ENCODE data around the gene FN3KRP. TPM values are rescaled to one million over a fixed set of nuclear protein-coding genes. Genes with fewer than 3 reads are reported as not detected.

Gene FN3KRP
- total and polyA plus RNA-seq, 2 of the 13 experiments (the other 11 are each of a cell fraction or from before 2014, with no cell fraction given): 22.4 to 28.2 TPM

DNA sequence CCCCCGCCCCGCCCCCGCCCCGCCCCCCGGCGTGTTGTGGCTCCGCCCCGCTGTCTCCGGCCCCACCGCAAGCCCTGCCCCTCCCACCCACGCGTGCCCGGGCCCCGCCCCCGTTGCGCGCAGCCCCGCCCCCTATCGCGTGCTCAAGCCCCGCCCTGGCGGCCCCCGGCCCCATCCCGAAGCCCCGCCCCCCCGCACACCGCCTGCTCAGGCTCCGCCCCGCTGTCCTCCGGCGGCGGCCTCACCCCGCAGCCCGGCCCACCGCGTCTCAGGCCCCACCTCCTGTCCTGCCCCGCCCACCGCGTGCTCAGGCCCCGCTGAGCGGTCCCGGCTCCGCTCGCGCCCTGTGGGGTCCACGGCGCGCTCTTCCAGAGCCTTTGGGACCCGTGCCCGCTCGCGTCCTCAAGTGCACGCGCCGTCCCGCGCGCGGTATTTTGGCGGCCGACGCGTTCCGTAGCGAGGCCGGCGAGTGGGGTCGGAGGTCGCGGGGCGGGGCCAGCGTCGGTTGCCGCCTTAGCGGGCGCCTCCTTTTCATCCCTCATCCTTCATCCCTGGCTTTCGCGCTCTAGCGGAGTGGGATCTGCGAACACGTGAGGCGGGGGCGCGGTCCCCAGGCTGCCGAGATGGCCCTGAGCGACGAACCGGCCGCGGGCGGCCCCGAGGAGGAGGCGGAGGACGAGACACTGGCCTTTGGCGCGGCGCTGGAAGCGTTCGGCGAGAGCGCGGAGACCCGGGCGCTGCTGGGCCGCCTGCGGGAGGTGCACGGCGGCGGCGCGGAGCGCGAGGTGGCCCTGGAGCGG lies 35.3 kb downstream of the FN3KRP start, which contains the start of gene TBCD (continued):
- peak; percentile 79 for TF ChIP-seq FOXA3 (CRISPR knock-in tag; IDR thresholded peaks at IDR 0.05)
- peak; percentile 68; the same call in 1 of the 2 replicates for TF ChIP-seq SP5 (CRISPR knock-in tag; IDR thresholded peaks at IDR 0.05; ENCODE audit: borderline replicate concordance, low read depth)
- TF ChIP-seq, protein P1, sequence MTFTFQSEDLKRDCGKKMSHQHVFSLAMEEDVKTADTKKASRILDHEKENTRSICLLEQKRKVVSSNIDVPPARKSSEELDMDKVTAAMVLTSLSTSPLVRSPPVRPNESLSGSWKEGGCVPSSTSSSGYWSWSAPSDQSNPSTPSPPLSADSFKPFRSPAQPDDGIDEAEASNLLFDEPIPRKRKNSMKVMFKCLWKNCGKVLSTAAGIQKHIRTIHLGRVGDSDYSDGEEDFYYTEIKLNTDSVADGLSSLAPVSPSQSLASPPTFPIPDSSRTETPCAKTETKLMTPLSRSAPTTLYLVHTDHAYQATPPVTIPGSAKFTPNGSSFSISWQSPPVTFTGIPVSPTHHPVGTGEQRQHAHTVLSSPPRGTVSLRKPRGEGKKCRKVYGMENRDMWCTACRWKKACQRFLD (CRISPR knock-in tag; IDR thresholded peaks at IDR 0.05; ENCODE audit: borderline replicate concordance): peak; percentile 86
- TF ChIP-seq KAT8 (CRISPR knock-in tag; IDR thresholded peaks at IDR 0.05): peak; percentile 92
- TF ChIP-seq, protein P2, sequence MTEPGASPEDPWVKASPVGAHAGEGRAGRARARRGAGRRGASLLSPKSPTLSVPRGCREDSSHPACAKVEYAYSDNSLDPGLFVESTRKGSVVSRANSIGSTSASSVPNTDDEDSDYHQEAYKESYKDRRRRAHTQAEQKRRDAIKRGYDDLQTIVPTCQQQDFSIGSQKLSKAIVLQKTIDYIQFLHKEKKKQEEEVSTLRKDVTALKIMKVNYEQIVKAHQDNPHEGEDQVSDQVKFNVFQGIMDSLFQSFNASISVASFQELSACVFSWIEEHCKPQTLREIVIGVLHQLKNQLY (CRISPR knock-in tag; IDR thresholded peaks at IDR 0.05): peak; percentile 56; the same call in 1 of the 2 replicates
- TF ChIP-seq, protein P3, sequence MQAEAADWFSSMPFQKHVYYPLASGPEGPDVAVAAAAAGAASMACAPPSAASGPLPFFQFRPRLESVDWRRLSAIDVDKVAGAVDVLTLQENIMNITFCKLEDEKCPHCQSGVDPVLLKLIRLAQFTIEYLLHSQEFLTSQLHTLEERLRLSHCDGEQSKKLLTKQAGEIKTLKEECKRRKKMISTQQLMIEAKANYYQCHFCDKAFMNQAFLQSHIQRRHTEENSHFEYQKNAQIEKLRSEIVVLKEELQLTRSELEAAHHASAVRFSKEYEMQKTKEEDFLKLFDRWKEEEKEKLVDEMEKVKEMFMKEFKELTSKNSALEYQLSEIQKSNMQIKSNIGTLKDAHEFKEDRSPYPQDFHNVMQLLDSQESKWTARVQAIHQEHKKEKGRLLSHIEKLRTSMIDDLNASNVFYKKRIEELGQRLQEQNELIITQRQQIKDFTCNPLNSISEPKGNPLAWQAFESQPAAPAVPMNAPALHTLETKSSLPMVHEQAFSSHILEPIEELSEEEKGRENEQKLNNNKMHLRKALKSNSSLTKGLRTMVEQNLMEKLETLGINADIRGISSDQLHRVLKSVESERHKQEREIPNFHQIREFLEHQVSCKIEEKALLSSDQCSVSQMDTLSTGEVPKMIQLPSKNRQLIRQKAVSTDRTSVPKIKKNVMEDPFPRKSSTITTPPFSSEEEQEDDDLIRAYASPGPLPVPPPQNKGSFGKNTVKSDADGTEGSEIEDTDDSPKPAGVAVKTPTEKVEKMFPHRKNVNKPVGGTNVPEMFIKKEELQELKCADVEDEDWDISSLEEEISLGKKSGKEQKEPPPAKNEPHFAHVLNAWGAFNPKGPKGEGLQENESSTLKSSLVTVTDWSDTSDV (CRISPR knock-in tag; IDR thresholded peaks at IDR 0.05): no peak; the same call in 1 of the 2 replicates
- TF ChIP-seq FOSL1 (CRISPR knock-in tag; IDR thresholded peaks at IDR 0.05; ENCODE audit: borderline replicate concordance): 0 out of 2 replicates have a peak, but pooled peaks have one; percentile 35
- no peak for TF ChIP-seq ZNF530 (CRISPR knock-in tag; IDR thresholded peaks at IDR 0.05; ENCODE audit: low read depth)
- TF ChIP-seq, protein P4, sequence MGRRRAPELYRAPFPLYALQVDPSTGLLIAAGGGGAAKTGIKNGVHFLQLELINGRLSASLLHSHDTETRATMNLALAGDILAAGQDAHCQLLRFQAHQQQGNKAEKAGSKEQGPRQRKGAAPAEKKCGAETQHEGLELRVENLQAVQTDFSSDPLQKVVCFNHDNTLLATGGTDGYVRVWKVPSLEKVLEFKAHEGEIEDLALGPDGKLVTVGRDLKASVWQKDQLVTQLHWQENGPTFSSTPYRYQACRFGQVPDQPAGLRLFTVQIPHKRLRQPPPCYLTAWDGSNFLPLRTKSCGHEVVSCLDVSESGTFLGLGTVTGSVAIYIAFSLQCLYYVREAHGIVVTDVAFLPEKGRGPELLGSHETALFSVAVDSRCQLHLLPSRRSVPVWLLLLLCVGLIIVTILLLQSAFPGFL (CRISPR knock-in tag; IDR thresholded peaks at IDR 0.05): no peak
- peak; percentile 84; the same call in 1 of the 2 replicates for TF ChIP-seq KDM5B (CRISPR knock-in tag; IDR thresholded peaks at IDR 0.05; ENCODE audit: borderline replicate concordance)
- TF ChIP-seq TCF12 (IDR thresholded peaks at IDR 0.05): no peak
- no peak for TF ChIP-seq TCF12 (CRISPR knock-in tag; IDR thresholded peaks at IDR 0.05)
- TF ChIP-seq ZNF430 (CRISPR knock-in tag; IDR thresholded peaks at IDR 0.05): peak; percentile 98
- TF ChIP-seq, protein P5, sequence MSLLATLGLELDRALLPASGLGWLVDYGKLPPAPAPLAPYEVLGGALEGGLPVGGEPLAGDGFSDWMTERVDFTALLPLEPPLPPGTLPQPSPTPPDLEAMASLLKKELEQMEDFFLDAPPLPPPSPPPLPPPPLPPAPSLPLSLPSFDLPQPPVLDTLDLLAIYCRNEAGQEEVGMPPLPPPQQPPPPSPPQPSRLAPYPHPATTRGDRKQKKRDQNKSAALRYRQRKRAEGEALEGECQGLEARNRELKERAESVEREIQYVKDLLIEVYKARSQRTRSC (CRISPR knock-in tag; IDR thresholded peaks at IDR 0.05; ENCODE audit: low read depth): peak; percentile 79
- no peak; the same call in 1 of the 2 replicates for TF ChIP-seq ZFP37 (CRISPR knock-in tag; IDR thresholded peaks at IDR 0.05; ENCODE audit: borderline replicate concordance)
- no peak; the same call in 1 of the 2 replicates for TF ChIP-seq ZNF562 (CRISPR knock-in tag; IDR thresholded peaks at IDR 0.05; ENCODE audit: borderline replicate concordance)
- TF ChIP-seq, protein P6, sequence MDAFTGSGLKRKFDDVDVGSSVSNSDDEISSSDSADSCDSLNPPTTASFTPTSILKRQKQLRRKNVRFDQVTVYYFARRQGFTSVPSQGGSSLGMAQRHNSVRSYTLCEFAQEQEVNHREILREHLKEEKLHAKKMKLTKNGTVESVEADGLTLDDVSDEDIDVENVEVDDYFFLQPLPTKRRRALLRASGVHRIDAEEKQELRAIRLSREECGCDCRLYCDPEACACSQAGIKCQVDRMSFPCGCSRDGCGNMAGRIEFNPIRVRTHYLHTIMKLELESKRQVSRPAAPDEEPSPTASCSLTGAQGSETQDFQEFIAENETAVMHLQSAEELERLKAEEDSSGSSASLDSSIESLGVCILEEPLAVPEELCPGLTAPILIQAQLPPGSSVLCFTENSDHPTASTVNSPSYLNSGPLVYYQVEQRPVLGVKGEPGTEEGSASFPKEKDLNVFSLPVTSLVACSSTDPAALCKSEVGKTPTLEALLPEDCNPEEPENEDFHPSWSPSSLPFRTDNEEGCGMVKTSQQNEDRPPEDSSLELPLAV (CRISPR knock-in tag; conservative IDR thresholded peaks at IDR 0.05; ENCODE audit: low read depth): no peak
